Glutamatergic neuron (in vitro differentiated cells): ENCODE measurements around the gene EXOC7. TPM values are rescaled to one million over a fixed set of nuclear protein-coding genes. Genes with fewer than 3 reads are reported as not detected.

Source experiments
- DNase-seq: peaks from one replicate; pipeline ENCODE4 v3.0.0; 2022
- H3K27ac Mint-ChIP-seq: one replicate; pipeline ENCODE4 v1.8.0; 2020; ENCODE audit warnings: mild to moderate bottlenecking, mixed read lengths, inconsistent platforms; ENCODE audit not compliant: unreplicated experiment
- H3K27me3 Mint-ChIP-seq: one replicate; pipeline ENCODE4 v1.8.0; 2020; ENCODE audit warnings: mild to moderate bottlenecking, moderate library complexity, mixed read lengths, inconsistent platforms; ENCODE audit not compliant: unreplicated experiment
- H3K36me3 Mint-ChIP-seq: one replicate; pipeline ENCODE4 v1.8.0; 2020; ENCODE audit warnings: mild to moderate bottlenecking, mixed read lengths, inconsistent platforms; ENCODE audit not compliant: unreplicated experiment
- H3K4me1 Mint-ChIP-seq: one replicate; pipeline ENCODE4 v1.8.0; 2020; ENCODE audit warnings: mild to moderate bottlenecking, low read depth, mixed read lengths, inconsistent platforms; ENCODE audit not compliant: unreplicated experiment
- H3K4me3 Mint-ChIP-seq: one replicate; pipeline ENCODE4 v1.8.0; 2020; ENCODE audit warnings: mild to moderate bottlenecking, mixed read lengths, inconsistent platforms; ENCODE audit not compliant: unreplicated experiment
- H3K9me3 Mint-ChIP-seq: one replicate; pipeline ENCODE4 v1.8.0; 2020; ENCODE audit warnings: mild to moderate bottlenecking, moderate library complexity, mixed read lengths, inconsistent platforms; ENCODE audit not compliant: unreplicated experiment
- total RNA-seq: library from RNA; stranded (reverse); fragmentation: NEBNext Ultra II Directional; extraction: Animal tissue kit (Norgen Biotek cat#: 25700); gene quantifications from one replicate; pipeline ENCODE4 v1.2.1, GENCODE V29; 2021; ENCODE audit not compliant: unreplicated experiment
- TF ChIP-seq, protein P1 (sequence below): fragments of 200-600 bp; sonication (generic); IDR thresholded peaks from one replicate; pipeline ENCODE4 v1.5.0; 2021; ENCODE audit not compliant: partially characterized antibody, unreplicated experiment

The EXOC7 gene
- total RNA-seq, 1 donor from 2014 or later, result 249 TPM

DNA sequence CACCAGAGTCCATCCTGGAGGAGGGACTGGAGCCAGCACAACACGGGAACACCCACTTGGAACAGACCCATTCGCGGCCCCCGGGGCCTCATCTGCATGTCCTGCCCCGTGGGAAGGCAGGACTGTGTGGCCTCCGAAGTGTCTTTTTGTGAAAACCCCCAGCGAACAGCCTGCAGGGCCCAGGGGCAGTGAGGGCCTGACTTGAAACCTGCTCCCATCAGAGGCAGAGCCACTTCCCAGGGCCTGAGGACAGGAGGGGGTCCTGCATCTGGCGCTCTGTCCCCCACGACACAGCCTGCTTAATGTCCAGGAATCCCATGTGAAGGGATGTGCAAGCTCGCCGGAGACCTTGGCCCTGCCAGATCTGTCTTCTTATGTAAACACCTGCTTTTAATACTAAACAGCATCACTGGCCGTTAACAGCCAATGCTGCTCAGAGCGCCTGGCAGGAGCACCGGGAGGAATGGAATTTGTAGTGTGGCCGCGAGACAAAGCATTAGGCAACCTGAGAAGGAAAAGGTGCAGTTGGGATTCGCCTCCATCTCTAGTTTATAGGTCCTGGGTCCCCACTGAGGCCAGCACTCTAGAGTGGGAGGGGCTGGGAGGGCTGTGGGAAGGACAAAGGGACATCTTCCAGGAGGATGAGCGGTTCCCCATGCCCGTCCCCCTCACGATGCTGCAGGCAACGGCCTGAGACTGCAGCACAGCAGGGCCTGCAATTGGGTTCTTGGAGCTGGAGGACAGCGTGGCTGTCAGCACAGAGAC is 66.9 kb downstream of the EXOC7 start:
- peak overlapping the region; percentile 43 for H3K27ac Mint-ChIP-seq
- TF ChIP-seq, protein P1, sequence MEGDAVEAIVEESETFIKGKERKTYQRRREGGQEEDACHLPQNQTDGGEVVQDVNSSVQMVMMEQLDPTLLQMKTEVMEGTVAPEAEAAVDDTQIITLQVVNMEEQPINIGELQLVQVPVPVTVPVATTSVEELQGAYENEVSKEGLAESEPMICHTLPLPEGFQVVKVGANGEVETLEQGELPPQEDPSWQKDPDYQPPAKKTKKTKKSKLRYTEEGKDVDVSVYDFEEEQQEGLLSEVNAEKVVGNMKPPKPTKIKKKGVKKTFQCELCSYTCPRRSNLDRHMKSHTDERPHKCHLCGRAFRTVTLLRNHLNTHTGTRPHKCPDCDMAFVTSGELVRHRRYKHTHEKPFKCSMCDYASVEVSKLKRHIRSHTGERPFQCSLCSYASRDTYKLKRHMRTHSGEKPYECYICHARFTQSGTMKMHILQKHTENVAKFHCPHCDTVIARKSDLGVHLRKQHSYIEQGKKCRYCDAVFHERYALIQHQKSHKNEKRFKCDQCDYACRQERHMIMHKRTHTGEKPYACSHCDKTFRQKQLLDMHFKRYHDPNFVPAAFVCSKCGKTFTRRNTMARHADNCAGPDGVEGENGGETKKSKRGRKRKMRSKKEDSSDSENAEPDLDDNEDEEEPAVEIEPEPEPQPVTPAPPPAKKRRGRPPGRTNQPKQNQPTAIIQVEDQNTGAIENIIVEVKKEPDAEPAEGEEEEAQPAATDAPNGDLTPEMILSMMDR, result no peak
- H3K4me1 Mint-ChIP-seq, result peaks cover 7% of the 10 kb centered on the region
- H3K36me3 Mint-ChIP-seq, result no peaks in the 10 kb centered on the region
- no peak for DNase-seq
- no peaks in the 10 kb centered on the region for H3K27me3 Mint-ChIP-seq
- H3K9me3 Mint-ChIP-seq, result peaks cover 3% of the 10 kb centered on the region
- no peak overlapping the region for H3K4me3 Mint-ChIP-seq

DNA sequence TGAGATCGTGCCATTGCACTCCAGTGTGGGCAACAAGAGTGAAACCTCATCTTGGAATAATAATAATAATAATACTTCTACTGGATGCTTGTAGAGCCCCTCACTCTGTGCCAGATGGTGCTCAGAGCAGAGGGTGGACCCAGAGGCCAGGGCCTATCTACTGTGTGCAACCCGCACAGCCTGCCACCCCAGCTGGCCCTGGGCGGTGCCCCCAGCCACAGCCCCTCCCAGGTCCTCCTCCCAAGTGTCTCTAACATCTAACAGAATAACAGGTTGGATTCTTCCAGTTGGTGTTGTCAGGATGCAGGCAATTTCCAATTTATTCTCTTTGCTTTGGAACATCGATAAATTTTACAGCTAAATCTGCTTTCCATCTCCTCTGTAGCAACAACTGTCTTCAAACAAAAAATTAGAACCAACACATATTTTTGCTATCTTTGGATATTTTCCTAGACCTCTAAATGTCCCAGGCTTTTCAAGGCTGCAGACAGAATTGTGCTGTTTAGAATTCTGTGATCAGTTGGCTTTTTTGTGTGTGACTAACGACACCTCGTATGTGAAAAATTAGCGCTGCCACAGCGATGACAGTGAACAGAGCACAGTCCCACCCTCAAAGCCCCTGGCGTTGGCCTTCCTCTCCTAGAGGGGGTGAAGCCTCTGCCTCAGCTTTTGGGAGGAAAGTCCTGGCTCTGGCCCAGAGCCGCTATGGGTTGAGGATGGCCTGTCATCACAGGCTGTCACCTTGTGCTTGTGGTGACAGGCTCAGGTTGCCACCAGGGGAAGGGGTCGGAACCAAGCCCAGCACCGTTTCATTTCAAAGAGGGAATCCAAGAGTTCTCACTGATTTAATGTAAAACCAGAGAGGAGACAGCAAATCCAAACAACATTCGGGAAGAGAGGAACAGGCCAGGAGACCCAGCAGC is 68.9 kb downstream of the EXOC7 start:
- no peak overlapping the region for H3K27ac Mint-ChIP-seq
- H3K4me3 Mint-ChIP-seq, result no peak overlapping the region
- DNase-seq, result no peak
- TF ChIP-seq, protein P1, result no peak
- H3K9me3 Mint-ChIP-seq, result peaks cover 3% of the 10 kb centered on the region
- H3K4me1 Mint-ChIP-seq, result peaks cover 7% of the 10 kb centered on the region
- no peaks in the 10 kb centered on the region for H3K36me3 Mint-ChIP-seq
- H3K27me3 Mint-ChIP-seq, result no peaks in the 10 kb centered on the region

DNA sequence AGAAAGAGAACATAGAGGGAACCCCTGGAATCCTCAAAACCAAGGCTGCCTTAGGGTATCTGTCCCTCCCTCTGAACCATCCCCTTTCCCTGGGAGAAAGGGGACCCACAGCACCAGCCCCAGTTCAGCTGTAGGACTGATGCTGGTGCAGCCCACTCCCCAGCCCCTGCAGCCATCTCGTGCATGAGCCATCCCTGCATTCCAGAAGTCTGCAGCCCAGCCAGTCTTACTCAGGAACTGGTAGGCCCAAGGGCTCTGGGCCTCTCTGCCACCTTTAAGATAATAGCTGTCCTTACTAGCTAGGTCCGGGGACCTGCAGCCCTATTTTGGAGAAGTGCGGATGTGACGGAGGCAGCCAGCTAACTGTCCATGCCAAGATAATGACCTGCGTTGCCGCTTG is 70.4 kb downstream of the EXOC7 start:
- Mint-ChIP-seq H3K36me3 (no peaks in the 10 kb centered on the region), H3K27ac (no peak overlapping the region), H3K27me3 (no peaks in the 10 kb centered on the region), H3K4me3 (no peak overlapping the region), H3K4me1 (peaks cover 3% of the 10 kb centered on the region), H3K9me3 (peaks cover 3% of the 10 kb centered on the region)
- no peak for DNase-seq
- TF ChIP-seq, protein P1, result no peak

DNA sequence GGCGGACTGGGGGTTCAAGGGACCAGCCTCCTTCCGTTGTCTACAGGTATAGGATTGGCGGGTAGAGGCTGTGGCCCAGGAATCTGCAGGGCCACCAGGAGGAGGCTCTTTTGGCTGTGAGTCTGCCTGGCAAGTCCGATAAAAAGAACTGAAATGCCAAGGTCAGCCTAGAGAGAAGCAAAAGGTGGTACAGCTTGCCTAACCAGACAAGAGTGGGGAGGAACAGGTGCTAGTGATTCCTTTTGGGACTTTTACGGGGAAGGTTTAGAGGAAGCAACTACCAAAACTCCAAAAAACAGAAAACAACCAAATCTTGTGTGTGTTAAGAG is 70.8 kb downstream of the EXOC7 start:
- TF ChIP-seq, protein P1, result no peak
- DNase-seq, result no peak
- Mint-ChIP-seq H3K27me3 (no peaks in the 10 kb centered on the region), H3K27ac (no peak overlapping the region), H3K4me1 (peaks cover 3% of the 10 kb centered on the region), H3K9me3 (peaks cover 3% of the 10 kb centered on the region), H3K36me3 (no peaks in the 10 kb centered on the region), H3K4me3 (no peak overlapping the region)
